HG03135 (cell line): ENCODE results near the gene ACO2.

ENCODE experiments used
- ATAC-seq: cut with Tn5 transposase; IDR thresholded peaks from one replicate; pipeline ENCODE4 v1.9.1; 2021; ENCODE audit warnings: mild to moderate bottlenecking, moderate library complexity; ENCODE audit not compliant: unreplicated experiment

Gene ACO2

GRCh38 chr22:41522813-41523212 lies 53.9 kb downstream of the ACO2 start:
- no peak for ATAC-seq

GRCh38 chr22:41523464-41524221 lies 54.7 kb downstream of the ACO2 start:
- ATAC-seq, result no peak

- ATAC-seq, result no peak
These were observed 55.3 kb downstream of the ACO2 start for GRCh38 chr22:41524251-41524661.

GRCh38 chr22:41524809-41525449 lies 56.0 kb downstream of the ACO2 start:
- ATAC-seq, result no peak

GRCh38 chr22:41525450-41526225 lies 56.7 kb downstream of the ACO2 start:
- no peak for ATAC-seq

GRCh38 chr22:41526226-41526829 lies 57.4 kb downstream of the ACO2 start:
- no peak for ATAC-seq

GRCh38 chr22:41526830-41527799 lies 58.2 kb downstream of the ACO2 start:
- no peak for ATAC-seq

GRCh38 chr22:41528132-41528766 lies 59.3 kb downstream of the ACO2 start:
- ATAC-seq, result no peak

GRCh38 chr22:41528938-41529561 lies 60.1 kb downstream of the ACO2 start:
- ATAC-seq, result no peak

GRCh38 chr22:41530890-41531714 lies 62.2 kb downstream of the ACO2 start:
- no peak for ATAC-seq

GRCh38 chr22:41531715-41532477 lies 63.0 kb downstream of the ACO2 start:
- ATAC-seq, result no peak

GRCh38 chr22:41532908-41533825 lies 64.2 kb downstream of the ACO2 start:
- no peak for ATAC-seq

- no peak for ATAC-seq
These were observed 65.3 kb downstream of the ACO2 start for GRCh38 chr22:41534219-41534618.

- no peak for ATAC-seq
These were observed 66.3 kb downstream of the ACO2 start for GRCh38 chr22:41535244-41535643.

- no peak for ATAC-seq
These were observed 68.3 kb downstream of the ACO2 start for GRCh38 chr22:41537203-41537602.

- ATAC-seq, result no peak
These were observed 69.7 kb downstream of the ACO2 start for GRCh38 chr22:41538583-41538982.
